Measurements from ENCODE around the gene KDM4B.

KDM4B gene

DNA sequence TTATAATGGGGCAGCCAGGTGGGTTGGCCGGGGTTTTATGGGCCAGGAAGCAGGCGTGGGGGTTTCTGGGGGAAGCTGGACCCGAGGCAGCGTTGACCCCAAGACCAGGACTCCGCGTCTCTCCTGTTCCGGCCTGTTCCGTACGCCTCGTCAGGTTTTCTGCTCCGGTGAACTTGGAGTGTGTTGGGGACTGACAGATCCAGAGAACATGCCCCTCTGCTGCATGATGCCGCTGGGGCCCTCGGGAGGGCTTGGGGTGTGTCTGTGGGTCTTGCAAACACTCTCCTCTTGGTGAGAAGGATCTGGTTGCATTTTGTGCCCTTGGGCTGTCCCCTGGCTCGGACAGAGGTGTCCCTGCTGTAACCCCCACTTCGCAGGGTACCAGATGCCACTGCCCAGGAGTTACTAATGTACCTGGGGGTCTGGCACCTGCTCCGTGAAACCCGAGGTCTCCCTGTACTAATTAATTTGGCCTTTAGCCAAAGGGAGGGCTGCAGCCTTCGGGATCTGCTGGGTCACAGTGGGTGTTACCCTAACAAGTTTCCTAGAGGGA lies 15.6 kb downstream of the KDM4B start:
- peak; percentile 43 for DNase-seq

DNA sequence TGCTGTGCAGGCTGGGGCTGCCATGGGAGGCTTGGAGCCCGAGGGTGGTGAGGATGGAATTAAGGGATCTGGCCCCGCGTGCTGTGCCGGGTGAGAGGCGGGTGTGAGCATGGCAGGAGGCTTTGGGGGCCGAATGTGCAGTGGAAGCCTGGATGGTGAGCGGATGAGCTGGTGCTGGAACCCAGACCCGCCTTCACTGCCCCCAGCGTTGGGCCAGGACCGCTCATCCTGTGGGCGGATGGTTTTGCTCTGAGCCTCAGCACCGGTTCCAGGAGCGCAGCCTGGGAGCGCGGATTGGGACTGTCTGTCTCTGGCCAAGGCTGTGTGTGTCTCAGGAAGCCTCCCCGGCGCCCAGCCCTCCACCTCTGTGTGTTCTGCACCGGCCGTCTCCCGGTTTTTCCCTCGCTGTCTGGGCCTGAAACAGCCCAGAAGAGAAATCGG lies 16.7 kb downstream of the KDM4B start:
- no peak for DNase-seq

DNA sequence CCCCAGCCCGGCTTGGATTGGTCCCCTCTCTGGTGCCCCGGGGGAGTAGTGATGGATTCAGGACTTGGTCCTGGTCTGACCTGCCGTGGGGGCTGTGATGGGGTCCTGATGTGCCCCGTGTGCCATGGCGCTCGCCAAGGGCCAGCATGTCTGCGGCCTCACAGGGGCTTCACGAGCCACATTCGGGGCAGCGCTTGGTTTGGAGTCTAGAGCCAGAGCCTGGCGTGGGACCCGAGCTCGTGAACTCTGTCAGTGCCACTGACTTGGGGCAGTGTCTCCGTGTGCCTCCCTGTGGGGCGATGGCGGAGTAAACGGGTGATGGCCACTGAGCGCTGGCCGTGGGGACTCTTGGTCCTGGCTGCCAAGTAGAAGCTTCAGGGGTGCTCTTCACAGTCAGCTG lies 17.1 kb downstream of the KDM4B start:
- DNase-seq, result no peak

DNA sequence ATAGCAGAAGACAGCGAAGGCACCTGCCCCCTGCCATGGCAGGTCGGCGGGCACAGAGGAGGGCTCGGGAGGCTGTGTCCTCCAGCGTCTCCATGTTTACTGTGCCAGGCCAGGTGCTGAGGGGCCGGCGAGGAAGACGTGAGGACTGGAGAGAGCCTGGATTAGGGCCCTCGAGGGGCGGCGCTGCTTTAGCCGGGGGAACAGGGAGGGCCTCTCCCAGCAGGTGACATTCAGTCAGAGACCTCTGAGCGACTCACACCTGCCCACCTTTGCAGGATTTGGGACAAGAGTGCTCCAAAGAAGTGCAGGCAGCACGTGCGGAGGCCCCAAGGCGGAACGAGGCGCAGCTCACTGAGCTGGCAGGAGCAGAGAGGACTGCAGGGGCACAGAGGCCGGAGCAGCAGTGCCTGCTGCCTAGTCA lies 17.6 kb downstream of the KDM4B start:
- DNase-seq, result no peak

DNA sequence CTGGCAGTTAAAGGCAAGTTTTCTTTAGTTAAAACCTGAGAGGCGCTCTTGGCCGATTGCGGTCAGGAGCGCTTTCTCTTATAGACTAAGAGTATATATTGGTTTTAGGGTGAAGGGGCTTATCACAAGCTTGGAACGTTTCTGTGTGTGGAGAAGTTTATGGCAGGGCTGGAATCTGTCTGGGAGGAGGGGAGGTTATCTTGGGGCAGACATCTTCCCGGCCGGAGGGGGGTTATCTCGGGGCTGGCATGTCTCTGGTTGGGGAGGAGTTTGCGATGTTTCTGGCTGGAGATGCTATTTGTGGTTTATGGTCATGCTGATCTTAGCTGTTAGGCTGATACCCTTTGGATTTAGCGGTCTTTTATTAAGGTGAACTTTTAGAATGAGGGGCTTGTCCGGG lies 18.3 kb downstream of the KDM4B start:
- DNase-seq, result no peak

DNA sequence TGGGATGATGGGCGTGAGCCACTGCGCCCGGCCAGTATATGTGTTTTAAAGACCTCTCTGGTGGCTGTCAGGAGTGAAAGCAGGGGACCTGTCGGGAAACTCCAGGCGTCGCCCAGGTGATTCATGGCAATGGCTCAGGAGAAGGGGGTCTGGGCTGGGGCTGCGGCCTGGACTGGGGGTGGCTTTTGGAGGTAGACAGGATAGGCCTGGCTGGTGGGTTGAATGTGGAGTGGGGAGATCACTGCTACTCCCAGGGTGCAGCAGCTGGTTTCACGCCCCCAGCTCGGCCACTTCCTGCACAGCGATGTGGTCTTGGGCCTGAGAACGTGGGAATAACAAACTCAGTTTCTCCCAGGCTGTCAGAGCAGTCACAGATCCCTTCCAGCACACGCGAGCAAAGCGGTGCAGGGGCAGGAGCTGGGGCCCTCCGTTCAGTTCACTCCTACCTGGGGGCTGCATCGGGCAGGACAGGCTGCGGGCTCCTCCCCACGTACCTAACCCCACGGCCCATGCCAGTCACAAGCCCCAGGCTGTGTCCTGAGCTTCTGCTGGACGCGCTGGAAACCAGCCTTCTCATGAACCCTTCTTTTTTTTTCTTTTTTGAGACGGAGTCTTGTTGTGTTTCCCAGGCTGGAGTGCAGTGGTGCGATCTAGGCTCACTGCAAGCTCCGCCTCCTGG lies 18.9 kb downstream of the KDM4B start:
- DNase-seq, result no peak

DNA sequence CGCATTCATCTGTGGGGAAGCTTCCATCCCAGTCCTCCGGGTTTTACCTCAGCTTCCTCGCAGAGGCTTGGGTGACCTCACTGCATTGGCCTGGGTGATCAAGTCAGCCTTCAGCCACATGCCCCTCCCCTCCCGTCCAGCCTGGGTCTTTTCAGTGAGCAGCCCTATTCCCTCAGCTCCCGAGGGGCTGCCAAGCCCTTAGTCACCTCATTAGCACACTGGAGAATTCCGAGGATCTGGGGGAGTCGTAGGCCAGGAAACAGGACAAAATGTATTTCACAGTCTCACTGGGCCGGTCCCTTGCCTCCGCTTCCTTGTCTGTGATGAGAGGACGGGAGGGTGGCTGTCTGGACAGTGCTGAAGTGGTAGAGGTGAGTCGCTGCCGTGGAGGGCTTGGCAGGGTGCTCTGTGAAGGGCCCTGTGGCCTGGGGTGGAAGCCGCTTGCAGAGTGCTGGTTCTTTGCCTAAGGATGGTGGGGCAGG lies 19.9 kb downstream of the KDM4B start:
- DNase-seq, result no peak

DNA sequence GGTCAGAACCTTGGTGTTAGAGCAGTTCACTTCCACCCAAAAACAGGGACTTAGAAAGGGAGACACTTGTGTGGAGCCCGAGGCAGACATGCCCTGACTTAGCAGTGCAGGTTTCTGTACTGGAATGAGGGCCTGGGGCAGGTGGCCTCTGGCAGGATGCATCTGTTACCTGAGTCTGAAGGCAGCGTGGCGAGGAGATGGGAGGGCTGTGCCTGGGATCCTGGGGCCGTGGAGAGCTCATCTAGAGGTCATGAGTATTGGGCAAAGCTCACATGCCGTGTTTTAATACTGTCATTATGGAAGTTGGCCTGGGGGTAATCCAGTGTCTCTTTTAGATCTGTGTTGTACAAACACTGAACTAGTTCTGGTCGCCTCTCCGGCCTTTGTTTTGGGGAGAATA lies 21.4 kb downstream of the KDM4B start:
- DNase-seq, result no peak

DNA sequence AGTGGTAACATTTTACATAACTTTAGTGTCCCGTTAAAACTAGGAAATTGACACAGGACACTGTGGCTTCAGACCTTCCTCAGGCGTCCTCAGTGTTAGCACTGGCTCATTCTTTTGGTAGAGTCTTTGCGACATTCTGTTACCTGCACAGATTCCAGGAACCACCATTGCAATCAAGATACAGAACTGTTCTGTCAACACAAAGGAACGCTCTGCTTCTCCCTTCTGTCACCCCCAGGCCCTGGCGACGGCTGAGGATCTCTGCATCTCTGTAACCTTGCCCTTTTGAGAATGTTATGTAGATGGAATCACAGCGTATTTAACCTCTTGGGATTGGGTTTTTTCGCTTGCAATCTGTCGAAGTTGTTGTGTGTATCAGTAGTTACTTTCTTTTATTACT lies 22.6 kb downstream of the KDM4B start:
- no peak for DNase-seq

DNA sequence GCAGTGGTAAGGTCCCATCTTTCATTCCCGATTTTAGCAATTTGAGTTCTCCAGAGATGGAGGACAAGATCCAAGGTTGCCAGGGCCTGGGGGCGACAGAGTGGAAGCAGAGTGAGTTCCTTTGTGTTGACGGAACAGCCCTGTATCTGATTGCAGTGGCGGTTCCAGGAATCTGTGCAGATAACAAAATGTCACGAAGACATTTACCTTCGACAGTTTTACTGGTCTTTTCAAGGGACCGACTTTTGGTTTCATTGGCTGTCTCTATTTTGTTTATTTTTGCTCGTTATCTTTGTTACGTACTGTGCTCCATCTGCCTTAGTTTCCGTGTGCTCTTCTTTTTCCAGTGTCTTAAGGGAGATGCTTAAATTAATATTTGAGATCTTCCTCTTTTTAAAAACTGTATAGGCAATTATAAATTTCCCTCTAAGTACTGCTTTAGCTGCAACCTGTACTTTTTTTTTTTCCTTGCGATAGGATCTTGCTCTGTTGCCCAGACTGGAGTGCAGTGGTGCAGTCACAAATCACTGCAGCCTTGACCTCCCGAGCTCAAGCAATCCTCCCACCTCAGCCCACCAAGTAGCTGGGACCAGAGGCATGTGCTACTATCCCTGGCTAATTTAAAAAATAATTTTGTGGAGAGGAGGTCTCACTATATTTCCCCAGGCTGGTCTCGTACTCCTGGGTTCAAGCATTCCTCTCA lies 23.2 kb downstream of the KDM4B start:
- DNase-seq, result no peak

DNA sequence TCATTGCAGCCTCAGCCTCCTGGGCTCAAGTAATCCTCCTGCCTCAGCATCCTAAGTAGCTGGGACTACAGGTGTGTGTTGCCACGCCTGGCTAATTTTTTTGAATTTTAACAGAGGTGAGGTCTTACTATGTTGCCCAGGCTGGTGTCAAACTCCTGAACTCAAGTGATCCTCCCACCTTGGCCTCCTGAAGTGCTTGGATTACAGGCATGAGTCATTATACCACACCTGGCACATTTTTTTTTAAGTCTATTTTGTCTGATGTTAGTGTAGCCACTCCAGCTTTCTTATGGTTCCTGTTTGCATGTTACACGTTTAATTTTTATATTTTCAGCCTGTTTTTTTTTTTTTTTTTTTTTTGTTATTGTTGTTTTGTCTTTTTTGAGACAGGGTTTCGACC lies 24.8 kb downstream of the KDM4B start:
- no peak for DNase-seq

DNA sequence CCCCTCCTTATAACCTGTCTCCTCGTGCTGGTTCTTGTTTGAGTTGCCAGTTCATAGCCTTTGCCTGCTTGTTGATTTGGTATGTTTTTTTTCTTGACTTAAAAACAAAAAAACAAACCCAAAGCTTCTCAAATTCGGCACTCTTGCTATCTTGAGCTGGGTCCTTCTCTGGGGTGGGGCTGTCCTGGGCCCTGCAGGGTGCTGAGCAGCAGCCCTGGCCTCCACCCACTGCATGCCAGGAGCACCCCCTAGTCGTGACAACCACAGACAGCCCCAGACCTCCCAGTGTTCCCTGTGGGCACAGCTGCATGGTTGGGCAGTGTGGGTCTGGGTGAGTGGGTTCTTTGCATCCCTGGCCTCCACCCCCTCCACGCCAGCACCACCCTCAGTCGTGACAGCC lies 27.8 kb downstream of the KDM4B start:
- no peak for DNase-seq

DNA sequence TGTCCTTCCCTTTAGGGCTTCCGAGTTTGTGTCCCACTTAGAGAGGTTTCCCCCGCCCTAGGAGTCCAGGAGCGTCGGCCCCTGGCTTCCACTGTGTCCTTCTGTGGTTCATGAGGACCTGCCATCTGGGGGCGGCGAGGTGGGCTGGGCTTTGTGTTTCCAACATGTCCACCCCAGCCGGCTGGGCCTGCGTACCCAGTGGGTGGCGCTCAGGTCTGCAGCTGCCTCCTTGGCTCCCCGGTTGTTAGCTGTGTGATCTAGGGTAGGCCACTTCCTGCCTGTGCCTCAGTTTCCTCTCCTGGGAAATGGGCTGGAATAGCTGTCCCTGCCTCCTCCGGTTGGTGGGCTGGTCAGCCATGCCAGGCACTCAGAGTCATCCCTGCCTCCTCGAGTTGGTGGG lies 28.4 kb downstream of the KDM4B start:
- DNase-seq, result no peak

DNA sequence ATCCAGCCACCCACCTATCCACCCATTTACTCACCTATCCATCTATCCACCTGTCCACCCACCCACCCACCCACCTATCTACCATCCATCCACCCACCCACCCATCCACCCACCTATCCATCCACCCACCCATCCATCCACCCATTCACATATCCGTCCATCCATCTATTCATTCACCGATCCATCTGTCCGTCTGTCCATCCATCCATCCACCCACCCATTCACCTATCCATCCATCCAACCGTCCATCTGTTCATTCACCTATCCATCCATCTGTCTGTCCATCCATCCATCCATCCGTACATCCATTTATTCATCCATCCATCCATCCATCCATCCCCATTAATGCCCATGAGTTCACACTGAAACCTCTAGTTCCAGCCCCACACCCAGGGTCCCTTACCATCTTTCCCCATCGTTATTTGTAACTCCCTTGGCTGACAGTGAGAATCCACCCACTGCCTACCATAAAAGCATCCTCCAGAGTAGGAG lies 31.3 kb downstream of the KDM4B start:
- DNase-seq, result no peak

DNA sequence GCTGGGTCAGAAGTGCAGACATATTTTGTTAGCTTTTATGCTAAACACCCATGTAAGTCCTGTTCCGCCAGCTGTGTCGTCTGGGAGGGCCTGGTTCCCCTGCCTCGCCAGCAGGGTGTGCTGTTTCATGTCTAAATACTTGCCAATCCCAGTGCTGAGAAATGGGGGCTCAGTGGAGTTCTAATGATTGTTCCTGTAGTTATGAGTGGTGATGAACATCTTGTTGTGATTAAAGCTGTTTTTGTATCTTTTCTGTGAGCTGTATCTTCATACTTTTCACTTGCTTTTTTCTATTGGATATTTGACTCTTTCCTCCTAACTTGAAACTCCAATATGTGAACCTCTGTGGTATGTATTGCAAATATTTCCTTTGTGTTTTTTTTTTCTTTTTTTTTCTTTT lies 32.7 kb downstream of the KDM4B start:
- no peak for DNase-seq

DNA sequence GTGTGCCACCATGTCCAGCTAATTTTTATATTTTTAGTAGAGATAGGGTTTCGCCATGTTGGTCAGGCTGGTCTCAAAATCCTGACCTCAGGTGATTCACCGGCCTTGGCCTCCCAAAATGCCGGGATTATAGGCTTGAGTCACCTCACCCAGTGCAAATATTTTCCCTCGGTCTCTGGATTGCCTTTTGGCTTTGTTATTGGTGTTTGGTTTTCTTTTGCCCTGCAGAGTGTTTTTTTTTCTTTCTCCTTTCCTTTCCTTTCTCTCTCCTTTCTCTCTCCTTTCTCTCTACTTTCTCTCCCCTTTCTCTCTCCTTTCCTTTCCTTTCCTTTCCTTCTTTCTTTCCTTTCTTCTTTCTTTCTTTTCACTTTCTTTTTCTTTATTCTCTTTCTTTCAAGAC lies 33.2 kb downstream of the KDM4B start:
- no peak for DNase-seq

DNA sequence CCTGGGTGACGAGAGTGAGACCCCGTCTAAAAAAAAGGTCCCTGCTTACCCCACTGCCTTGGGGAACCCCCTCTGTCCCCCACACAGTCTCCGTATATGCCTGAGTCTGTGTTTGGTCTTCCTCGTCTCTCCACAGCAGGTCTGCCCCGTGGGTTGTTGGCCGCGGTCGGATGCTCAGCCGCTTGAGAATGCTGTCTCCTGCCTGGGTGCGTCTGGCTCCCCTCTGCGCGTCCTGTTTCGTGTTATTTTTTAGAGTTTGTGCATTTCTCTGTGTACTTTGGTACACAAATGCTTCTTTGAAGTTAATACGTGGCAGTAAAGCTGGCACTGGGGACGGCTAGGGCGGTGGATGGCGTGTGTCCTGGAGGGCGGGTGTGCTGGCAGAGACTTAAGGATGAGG lies 34.9 kb downstream of the KDM4B start:
- no peak for DNase-seq

DNA sequence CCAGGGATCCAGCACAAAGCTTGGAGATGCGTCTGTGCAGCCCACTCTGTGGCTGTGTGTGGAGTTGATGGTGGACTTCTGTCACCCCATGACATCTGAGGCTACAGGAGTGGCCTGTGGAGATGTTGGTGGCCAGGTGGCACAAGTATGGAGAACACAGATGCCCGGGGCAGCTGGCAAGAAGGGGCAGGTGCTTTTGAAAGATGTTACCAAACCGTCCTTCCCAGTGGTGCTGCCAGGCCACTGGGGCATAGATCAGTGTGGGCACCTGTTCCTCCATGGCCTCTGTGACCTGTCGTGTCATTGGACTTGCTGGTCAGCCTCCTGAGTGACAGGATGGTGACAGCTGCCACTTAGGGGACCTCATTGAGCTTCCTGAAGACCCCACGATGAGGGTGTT lies 36.2 kb downstream of the KDM4B start:
- DNase-seq, result no peak

DNA sequence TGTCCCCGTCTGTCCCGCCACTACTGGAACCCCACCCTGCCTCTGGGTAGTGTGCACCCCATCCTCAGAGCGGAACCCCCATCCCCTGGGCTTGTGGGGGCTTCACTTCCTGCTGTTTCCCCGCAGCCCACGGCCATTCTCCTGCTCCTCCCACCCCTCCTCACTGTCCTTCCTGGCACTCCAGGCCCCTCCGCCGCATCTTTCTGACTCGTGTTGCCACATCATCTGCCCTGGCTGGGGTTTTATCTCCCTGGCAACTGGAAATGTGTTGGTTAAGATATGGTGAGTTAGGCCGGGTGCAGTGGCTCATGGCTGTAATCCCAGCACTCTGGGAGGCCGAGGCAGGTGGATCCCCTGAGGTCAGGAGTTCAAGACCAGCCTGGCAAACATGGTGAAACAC lies 37.3 kb downstream of the KDM4B start:
- DNase-seq, result no peak

DNA sequence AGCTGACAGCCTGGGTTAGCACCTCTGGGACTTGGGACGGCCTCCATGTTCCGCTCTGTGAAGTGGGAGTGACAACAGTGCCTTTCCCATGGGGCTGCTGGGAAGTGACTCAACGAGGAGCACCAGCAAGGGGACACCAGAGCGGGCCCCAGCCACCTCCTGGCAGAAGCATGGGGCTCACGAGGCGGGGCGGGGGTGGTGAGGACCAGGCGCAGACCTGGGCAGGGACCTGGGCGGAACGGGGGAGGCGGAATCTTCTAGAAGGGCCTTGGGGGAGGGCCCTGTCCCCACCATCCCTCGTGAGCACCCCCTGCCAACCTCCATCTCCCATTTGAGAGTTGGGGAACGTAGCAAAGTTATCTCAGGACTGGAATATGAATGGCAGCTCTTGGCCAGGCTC lies 37.9 kb downstream of the KDM4B start:
- DNase-seq, result no peak

DNA sequence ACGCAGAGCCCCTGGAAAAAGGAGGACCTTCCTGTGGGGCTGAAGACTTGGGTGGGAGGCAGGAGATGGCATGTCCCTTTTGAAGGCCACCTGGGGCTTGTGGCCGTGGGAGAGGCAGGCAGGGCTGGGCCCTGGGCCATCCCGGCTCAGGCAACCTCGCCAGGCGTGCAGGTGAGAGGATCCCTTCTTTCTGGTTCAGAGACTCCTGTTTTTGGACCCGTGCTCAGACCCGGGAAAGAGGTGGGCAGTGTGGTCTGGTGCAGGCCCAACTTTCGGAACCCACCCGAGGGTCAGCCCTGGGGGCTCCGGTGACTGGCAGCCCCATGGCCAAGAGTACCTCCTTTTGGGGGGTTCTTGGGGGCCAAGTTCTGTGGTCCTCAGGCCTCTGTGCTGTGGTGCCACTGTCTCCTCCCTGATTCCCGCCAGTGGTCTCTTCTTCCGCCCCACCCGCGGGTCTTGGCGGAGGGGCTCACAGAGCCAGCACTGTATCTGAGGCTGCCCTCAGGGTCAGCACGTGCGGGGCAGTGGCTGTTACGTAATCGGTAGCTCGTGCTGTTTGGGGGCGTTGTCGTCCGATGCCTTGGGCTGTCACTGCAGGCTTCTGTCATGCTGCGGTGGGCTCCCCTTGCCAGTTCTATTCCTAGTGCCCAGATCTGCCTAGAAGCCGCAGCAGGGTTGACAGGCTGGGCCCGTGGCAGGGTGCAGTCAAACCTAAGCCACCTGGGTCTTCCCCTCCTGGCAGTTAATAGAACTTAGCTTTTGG lies 42.7 kb downstream of the KDM4B start:
- DNase-seq, result no peak

DNA sequence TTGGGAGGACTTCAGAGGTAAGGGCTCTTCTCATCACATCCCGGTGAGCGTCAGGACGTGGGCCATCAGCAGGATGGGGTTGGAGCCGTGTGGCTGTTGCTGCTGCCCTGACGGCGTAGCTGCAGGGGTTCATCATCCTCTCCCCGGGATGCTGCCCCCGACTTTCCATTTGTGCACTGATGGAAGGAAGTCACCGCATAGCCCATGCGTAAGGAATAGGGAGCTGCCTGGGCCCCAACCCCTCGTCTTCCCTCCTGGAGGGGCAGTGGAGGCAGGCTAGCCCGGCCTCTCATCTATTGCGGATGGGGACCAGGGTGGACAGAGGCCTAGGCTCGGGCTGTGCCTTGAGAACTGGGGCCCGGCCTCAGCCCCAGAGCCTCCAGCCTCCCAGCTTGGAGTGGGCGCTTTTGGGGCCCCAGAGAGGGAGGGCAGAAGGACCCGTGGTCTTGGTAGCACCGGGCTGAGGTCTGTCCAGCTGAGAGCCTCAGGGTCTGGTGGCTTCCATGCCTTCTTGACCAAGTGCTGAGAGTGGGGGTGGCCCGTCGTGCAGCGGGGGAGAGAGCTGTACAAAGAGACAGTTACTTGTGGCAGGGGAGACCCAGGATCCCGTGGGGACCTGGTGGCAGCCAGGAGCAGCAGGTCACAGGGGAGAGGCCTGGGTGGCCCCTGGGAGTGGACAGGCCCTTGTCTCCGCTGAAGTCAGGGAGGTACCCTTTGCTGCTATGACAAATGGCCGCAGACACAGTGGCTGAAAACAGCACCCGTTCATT lies 44.0 kb downstream of the KDM4B start:
- DNase-seq, result no peak
